ENCODE measurements around the gene FYB1. TPM values are rescaled to one million over a fixed set of nuclear protein-coding genes. Genes with fewer than 3 reads are reported as not detected.

FYB1 gene
- total and polyA plus RNA-seq, 2 of the 4 experiments (the other 2 are of a cell fraction): not detected

DNA sequence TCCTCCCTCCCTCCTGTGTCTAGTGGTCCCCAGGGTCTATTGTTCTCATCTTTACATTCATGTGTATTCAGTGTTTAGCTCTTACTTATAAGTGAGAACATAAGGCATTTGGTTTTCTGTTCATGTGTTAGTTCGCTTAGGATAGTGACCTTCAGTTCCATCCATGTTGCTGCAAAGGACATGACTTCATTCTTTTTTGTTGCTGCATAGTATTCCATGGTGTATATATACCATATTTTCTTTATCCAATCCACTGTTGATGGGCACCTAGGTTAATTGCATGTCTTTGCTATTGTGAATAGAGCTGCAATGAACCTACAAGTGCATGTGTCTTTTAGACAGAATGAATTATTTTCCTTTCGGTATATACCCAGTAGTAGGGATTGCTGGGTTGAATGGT lies 46.8 kb downstream of the FYB1 start:
- Histone ChIP-seq H3K79me1 (ENCODE audit: low read depth in 1 of 2, low read length in 2 of 2) (no peaks in the 10 kb centered on the region), H3K27ac (ENCODE audit: insufficient read depth, low read length) (no peak overlapping the region), H2BK120ac (ENCODE audit: low read depth, low read length) (no peak overlapping the region), H3K4me2 (ENCODE audit: low read depth, low read length) (no peak overlapping the region), H4K20me1 (ENCODE audit: insufficient read depth, low read length) (no peaks in the 10 kb centered on the region), H3K56ac (ENCODE audit: extremely low read depth, insufficient read depth, low read length) (no peak overlapping the region), H2AFZ (replicated peaks; ENCODE audit: low read length, poor library complexity) (no peak overlapping the region), H3K4ac (ENCODE audit: low read depth, low read length) (no peak overlapping the region), H3K14ac (replicated peaks; ENCODE audit: low read depth, low read length) (no peak overlapping the region), H2AK5ac (ENCODE audit: low read depth, low read length) (no peak overlapping the region), H4K91ac (ENCODE audit: insufficient read depth, low read depth, low read length) (no peak overlapping the region), H3K9me1 (ENCODE audit: insufficient read depth, low read length) (peaks cover 2% of the 10 kb centered on the region; the same call in 1 of the 2 replicates), H3K9ac (ENCODE audit: low read depth, low read length) (no peak overlapping the region), H2BK15ac (ENCODE audit: low read depth, low read length) (no peak overlapping the region), H3K9me3 (ENCODE audit: control insufficient read depth, insufficient read depth, low read length) (no peaks in the 10 kb centered on the region), H3K27me3 (ENCODE audit: control insufficient read depth, insufficient read depth, low read length) (no peaks in the 10 kb centered on the region), H3K23ac (ENCODE audit: low read depth, low read length) (no peak overlapping the region), H4K5ac (ENCODE audit: low read depth, low read length) (no peak overlapping the region), H3K4me1 (ENCODE audit: control insufficient read depth, insufficient read depth, low read length) (no peaks in the 10 kb centered on the region; the same call in 1 of the 2 replicates), H3K36me3 (ENCODE audit: control insufficient read depth, insufficient read depth, low read length) (no peaks in the 10 kb centered on the region), H3K18ac (ENCODE audit: low read depth, low read length) (no peak overlapping the region), H2AK9ac (replicated peaks; ENCODE audit: low read depth, low read length, poor library complexity) (no peak overlapping the region), H2BK5ac (ENCODE audit: low read depth, low read length, poor library complexity, severe bottlenecking) (no peak overlapping the region), H3K4me3 (ENCODE audit: insufficient read depth, low read depth, low read length) (no peak overlapping the region), H4K8ac (ENCODE audit: low read depth in 2 of 2, low read length in 2 of 2) (no peak overlapping the region), H2BK20ac (ENCODE audit: low read depth, low read length) (no peak overlapping the region)
- POLR2A ChIA-PET (ENCODE audit: unreplicated experiment): no interaction called here
- TF ChIP-seq MAZ (IDR thresholded peaks at IDR 0.05; ENCODE audit: borderline replicate concordance, low read depth, low read length) (no peak), RAD21 (IDR thresholded peaks at IDR 0.05; ENCODE audit: low read length) (no peak), CEBPB (IDR thresholded peaks at IDR 0.05; ENCODE audit: low read depth, low read length) (no peak), BHLHE40 (IDR thresholded peaks at IDR 0.05; ENCODE audit: low read depth, low read length) (no peak)
- intact Hi-C loops (cut with micrococcal nuclease): no loop called here
- no peak for DNase-seq
- WGBS, 2 experiments (ENCODE audit: extremely low coverage in 2 of 2, insufficient read length in 1 of 2): no CpG with 5 or more reads among the region's 2 CpGs
- ATAC-seq (ENCODE audit: low read depth): no peak
- no TSS peak for BruUV-seq (replicated peaks)
- in situ Hi-C loops (cut with MboI; ENCODE audit: low sequenced_read_pairs): no loop called here
- dilution Hi-C loops (cut with HindIII; ENCODE audit: low sequenced_read_pairs, unreplicated experiment): no loop called here
- CTCF ChIA-PET: no interaction called here
